ENCODE measurements around the gene LZTFL1. TPM values are rescaled to one million over a fixed set of nuclear protein-coding genes. Genes with fewer than 3 reads are reported as not detected.

LZTFL1 gene
- total and polyA plus RNA-seq, 2 donors (not counting 1 experiment from before 2014, with no cell fraction given): 12.4 to 28.0 TPM

GRCh38 chr3:45781841-45782240 lies 60.1 kb downstream of the LZTFL1 start:
- Histone ChIP-seq H3K9me3 (ENCODE audit: control insufficient read depth, insufficient read depth, low read depth, low read length) (no peaks in the 10 kb centered on the region), H3K79me2 (ENCODE audit: control insufficient read depth, insufficient read depth, low read length) (no peaks in the 10 kb centered on the region), H3K4me1 (ENCODE audit: control insufficient read depth, extremely low read depth, insufficient read depth, low read length) (no peaks in the 10 kb centered on the region), H4K20me1 (ENCODE audit: control insufficient read depth, extremely low read depth, insufficient read depth, low read length) (no peaks in the 10 kb centered on the region), H2AFZ (ENCODE audit: low read length) (no peak overlapping the region), H3K27ac (ENCODE audit: insufficient read depth, low read length) (no peak overlapping the region), H3K4me3 (replicated peaks in 1 of 4; ENCODE audit: control extremely low read depth in 1 of 4, insufficient read depth in 1 of 4, low read depth in 3 of 4, low read length in 4 of 4) (no peak overlapping the region), H3K36me3 (ENCODE audit: control insufficient read depth, insufficient read depth, low read length) (no peaks in the 10 kb centered on the region), H3K27me3 (ENCODE audit: control insufficient read depth, insufficient read depth, low read length) (peaks cover 24% of the 10 kb centered on the region), H3K4me2 (ENCODE audit: extremely low read depth, insufficient read depth, low read length) (no peak overlapping the region), H3K9ac (ENCODE audit: insufficient read depth, low read length) (no peak overlapping the region)
- DNase-seq (ENCODE audit: low read depth in 2 of 2): no peak
- TF ChIP-seq EZH2 (IDR thresholded peaks at IDR 0.05; ENCODE audit: low read length, missing control alignments) (no peak), CTCF (conservative IDR thresholded peaks at IDR 0.05 in 1 of 2, IDR thresholded peaks at IDR 0.05 in 1 of 2; ENCODE audit: low read depth in 1 of 2, low read length in 2 of 2) (no peak)

- Histone ChIP-seq H4K20me1 (ENCODE audit: control insufficient read depth, extremely low read depth, insufficient read depth, low read length) (no peaks in the 10 kb centered on the region), H3K27ac (ENCODE audit: insufficient read depth, low read length) (no peak overlapping the region), H3K9me3 (ENCODE audit: control insufficient read depth, insufficient read depth, low read depth, low read length) (no peaks in the 10 kb centered on the region), H3K9ac (ENCODE audit: insufficient read depth, low read length) (no peak overlapping the region), H3K4me3 (replicated peaks in 1 of 4; ENCODE audit: control extremely low read depth in 1 of 4, insufficient read depth in 1 of 4, low read depth in 3 of 4, low read length in 4 of 4) (no peak overlapping the region), H3K79me2 (ENCODE audit: control insufficient read depth, insufficient read depth, low read length) (no peaks in the 10 kb centered on the region), H3K36me3 (ENCODE audit: control insufficient read depth, insufficient read depth, low read length) (no peaks in the 10 kb centered on the region), H3K4me1 (ENCODE audit: control insufficient read depth, extremely low read depth, insufficient read depth, low read length) (no peaks in the 10 kb centered on the region), H2AFZ (ENCODE audit: low read length) (no peak overlapping the region), H3K27me3 (ENCODE audit: control insufficient read depth, insufficient read depth, low read length) (peaks cover 26% of the 10 kb centered on the region), H3K4me2 (ENCODE audit: extremely low read depth, insufficient read depth, low read length) (no peak overlapping the region)
- no peak for DNase-seq (ENCODE audit: low read depth in 2 of 2)
- no peak for TF ChIP-seq CTCF (conservative IDR thresholded peaks at IDR 0.05 in 1 of 2, IDR thresholded peaks at IDR 0.05 in 1 of 2; ENCODE audit: low read depth in 1 of 2, low read length in 2 of 2)
- no peak for TF ChIP-seq EZH2 (IDR thresholded peaks at IDR 0.05; ENCODE audit: low read length, missing control alignments)
Measured at GRCh38 chr3:45781271-45781670, 60.6 kb downstream of the LZTFL1 start.

- H3K36me3 ChIP-seq (ENCODE audit: control insufficient read depth, insufficient read depth, low read length): no peaks in the 10 kb centered on the region
- no peaks in the 10 kb centered on the region for H3K9me3 ChIP-seq (ENCODE audit: control insufficient read depth, insufficient read depth, low read depth, low read length)
- no peaks in the 10 kb centered on the region for H3K4me1 ChIP-seq (ENCODE audit: control insufficient read depth, extremely low read depth, insufficient read depth, low read length)
- no peaks in the 10 kb centered on the region for H3K79me2 ChIP-seq (ENCODE audit: control insufficient read depth, insufficient read depth, low read length)
- no peak overlapping the region for H3K9ac ChIP-seq (ENCODE audit: insufficient read depth, low read length)
- peaks cover 27% of the 10 kb centered on the region for H3K27me3 ChIP-seq (ENCODE audit: control insufficient read depth, insufficient read depth, low read length)
- H3K27ac ChIP-seq (ENCODE audit: insufficient read depth, low read length): no peak overlapping the region
- no peak overlapping the region for H3K4me2 ChIP-seq (ENCODE audit: extremely low read depth, insufficient read depth, low read length)
- no peak overlapping the region for H3K4me3 ChIP-seq (replicated peaks in 1 of 4; ENCODE audit: control extremely low read depth in 1 of 4, insufficient read depth in 1 of 4, low read depth in 3 of 4, low read length in 4 of 4)
- H4K20me1 ChIP-seq (ENCODE audit: control insufficient read depth, extremely low read depth, insufficient read depth, low read length): no peaks in the 10 kb centered on the region
- DNase-seq (ENCODE audit: low read depth in 2 of 2): no peak
- TF ChIP-seq CTCF (conservative IDR thresholded peaks at IDR 0.05 in 1 of 2, IDR thresholded peaks at IDR 0.05 in 1 of 2; ENCODE audit: low read depth in 1 of 2, low read length in 2 of 2) (no peak), EZH2 (IDR thresholded peaks at IDR 0.05; ENCODE audit: low read length, missing control alignments) (no peak)
- H2AFZ ChIP-seq (ENCODE audit: low read length): no peak overlapping the region
Measured at GRCh38 chr3:45779746-45780735, 61.9 kb downstream of the LZTFL1 start.

All from fibroblast of lung (primary cell).